NCI-H510A treated with DMSO at 0.1 percent for 48 hours (cell line): ENCODE data around the gene PALLD.

ENCODE experiments used
- DNase-seq: peaks from one replicate; lab custom pipeline; 2025; lab: John Stamatoyannopoulos, UW

The PALLD gene

DNA sequence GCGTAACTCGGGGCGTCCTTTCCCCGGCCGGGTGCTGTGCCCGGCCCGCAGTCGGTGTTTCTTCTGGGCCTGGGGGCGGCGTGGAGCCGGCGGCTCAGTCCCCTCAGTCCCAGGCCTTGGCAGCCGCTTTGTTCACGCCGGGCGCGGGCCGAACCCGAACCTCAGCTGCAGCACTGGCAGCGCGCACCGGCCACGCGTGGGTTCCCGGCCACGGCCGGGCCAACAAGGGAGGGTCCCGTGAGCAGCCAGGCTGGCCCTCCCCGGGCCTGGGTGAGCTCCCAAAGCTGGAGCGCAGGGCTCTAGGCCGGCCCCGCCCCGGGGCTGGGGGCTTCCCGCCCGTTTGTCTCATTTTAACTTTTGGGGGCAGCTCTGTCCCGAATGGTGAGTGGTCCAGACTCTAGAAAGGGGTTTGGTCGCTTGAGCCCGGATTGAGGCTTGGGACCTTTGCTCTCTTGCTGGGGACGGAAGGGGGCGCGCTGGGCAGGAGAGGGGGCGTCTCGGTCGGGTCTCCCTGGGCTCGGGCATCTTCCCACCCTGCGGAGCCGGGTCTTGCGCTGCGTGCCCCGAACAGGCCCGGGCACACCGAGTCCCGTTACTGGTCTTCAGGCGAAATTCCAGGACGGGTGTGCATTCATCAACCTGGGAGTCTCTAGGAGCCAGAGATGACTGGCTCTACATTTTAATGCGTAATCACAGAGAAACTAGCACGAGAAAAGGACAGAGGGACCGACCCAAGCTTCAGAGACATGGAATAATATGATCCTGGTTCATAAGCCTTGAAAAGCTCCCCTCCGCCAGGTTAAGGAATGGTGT lies 336.1 kb downstream of the PALLD start:
- no peak for DNase-seq

DNA sequence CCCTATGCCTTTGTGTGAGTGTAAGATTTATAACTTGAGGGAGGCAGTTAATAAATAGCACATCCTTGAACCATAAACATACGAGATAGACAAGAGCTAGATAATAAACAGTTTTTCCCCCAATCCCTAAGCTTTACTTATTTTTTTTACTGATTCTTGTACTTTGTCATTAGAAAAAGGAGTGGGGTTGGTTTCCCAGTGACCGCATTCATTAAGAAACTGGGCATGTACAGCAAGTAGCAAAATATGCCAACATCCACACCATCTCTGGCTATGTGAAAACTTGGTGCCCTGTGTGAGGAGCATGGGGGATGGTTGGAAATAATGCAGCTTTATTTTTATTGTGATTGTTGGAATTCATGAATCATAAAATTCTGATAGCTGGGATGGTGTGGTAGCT lies 337.0 kb downstream of the PALLD start:
- no peak for DNase-seq

DNA sequence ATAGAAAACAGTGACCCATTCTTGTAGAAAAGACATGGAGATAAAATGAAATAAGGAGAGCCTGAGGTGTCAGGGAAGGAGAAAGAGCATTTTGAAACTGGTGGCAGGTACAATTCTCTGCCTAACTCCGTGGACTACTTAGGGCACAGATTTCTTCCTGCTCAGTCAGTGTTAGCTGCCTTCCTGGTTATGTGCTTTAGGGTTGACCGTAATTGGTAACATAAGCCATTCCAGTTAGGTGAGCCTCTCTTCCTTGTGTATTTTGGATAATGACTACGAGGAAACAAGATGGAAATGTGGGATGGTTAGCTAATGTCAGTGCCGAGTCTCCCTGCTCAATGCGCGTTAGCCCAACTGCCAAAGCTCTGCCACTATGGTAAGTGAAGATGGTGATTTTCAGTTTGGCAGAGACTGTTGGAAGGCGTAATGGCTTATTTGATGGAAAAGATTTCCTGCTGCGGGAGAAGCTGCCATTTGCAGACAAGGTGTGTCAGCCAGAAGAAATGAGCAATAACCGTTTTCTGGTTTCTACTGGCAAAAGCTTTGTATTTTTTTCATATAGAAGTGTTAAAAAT lies 339.1 kb downstream of the PALLD start:
- no peak for DNase-seq

DNA sequence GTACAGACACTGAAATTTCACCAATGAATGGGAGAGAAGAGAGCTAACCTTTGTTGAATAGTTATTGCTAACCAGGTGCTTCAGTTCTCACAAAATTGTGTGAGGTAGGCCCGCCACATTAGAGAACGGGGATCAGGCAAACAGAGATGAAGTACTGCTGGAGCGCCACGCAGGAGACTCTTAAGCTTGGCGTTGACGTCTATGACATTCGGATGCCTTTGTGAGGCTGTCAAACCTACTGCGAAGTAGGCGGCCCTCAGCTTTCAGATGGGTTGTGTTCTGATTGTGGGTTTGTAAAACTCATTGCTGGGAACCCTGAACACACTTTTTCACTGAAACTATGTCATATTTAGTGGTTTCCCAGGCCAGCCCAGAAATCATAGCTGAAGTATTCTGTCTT lies 339.6 kb downstream of the PALLD start:
- DNase-seq: no peak

DNA sequence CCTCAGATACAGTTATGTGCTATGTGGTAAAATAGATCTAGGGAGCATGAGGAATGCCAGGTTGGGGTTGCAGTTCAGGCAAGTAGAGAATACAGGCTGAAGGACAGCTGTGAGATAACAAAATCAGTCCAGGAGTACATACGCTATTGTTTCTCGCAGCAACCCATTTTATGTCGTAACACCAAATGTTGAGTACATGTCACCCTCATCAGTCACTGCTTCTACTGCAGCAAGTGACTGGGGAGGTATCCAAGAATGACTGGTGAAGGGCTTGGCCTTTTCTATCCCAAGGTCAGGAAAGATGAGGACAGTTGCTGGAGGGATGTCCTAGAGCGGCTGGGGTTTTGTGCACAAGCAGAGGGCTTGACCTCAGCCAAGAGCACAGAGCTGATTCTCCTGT lies 341.1 kb downstream of the PALLD start:
- DNase-seq: no peak

DNA sequence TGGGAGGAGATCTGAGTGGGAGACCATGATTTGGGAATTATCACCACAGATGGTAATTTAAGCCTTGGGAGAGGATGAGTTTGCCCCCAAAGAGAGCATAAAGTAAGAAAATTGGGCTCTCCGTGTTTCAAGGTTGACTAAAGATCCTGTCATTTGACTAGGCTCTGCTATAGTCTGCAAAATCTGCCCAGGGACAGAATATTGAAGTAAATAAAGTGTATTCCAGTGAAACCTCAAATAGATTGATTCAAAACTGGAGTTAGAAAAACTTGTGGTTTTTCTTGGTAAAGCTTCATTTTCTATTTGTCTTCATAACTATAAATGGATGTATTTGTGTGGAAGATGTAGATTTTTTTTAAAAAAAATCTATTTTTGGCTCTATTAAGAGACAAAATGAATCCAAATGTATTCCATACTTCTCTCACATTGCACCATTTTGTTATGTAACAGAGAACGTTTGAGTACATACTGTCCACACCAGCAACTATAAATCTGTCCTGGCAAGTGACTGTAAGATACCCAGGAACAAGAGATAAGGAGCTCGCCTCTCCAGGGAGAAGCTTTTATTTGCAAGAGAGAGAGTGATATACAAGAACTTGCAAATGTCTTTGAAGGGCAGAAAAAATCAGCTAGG lies 343.0 kb downstream of the PALLD start:
- DNase-seq: no peak

DNA sequence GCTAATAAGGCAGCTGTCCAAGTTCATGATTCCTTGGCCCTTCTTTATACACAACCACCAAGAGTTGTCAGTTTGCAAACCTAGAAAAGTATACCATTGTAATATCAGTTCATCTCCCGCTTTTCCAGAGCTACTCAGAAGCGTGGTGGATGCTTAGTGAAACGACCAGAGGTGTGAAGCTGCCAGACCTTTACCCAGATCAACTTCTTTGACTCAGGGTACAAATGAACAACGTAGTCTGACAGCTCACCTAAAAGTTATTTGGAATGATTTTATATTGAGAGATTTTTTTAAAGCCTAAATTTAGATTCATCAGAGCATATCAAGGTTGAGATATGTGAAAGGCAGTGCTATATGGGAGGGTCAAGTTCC lies 343.5 kb downstream of the PALLD start:
- no peak for DNase-seq

DNA sequence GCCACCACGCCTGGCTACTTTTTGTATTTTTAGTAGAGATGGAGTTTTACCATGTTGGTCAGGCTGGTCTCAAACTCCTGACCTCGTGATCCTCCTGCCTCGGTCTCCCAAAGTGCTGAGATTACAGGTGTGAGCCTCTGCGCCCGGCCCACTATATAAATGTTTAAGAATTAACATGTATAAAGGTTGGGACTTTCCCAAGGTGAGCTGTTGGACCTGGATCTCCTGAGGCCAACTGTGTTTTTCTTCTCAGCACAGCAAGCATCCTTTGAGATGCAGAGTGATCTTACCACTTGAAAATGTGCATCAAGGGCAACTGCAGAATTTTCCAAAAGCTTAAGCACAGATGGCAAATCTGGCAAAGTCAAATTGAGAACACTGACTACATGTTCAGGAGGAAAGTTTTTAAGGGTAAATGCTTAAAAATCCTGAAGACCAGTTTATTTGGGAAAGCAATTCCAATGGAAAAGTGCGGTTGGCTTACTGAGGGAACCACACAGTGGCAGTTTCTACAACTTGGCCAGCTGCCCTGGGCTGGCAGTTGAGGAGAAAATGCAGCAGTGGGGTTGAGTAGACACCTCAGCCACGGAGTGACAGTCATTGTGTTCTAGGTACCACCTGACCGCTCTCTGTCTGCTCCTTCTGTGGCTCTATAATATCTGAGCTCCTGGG lies 344.3 kb downstream of the PALLD start:
- DNase-seq: no peak

DNA sequence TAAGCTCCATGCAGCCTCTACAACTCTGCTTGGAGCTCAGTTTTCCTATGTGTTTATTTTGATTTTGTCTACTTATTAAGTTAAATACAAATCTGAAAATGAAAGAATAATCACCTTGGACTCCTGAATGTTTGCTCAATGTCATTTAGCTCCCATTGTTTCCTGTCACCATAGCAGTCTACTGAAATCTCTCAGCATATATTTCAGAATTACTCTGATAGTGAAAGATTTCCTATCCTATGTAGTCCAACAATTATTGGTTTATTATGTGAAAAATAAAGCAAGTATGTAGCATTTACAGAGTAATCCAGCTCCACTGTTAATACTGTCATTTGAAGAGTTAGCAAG lies 344.8 kb downstream of the PALLD start:
- no peak for DNase-seq

DNA sequence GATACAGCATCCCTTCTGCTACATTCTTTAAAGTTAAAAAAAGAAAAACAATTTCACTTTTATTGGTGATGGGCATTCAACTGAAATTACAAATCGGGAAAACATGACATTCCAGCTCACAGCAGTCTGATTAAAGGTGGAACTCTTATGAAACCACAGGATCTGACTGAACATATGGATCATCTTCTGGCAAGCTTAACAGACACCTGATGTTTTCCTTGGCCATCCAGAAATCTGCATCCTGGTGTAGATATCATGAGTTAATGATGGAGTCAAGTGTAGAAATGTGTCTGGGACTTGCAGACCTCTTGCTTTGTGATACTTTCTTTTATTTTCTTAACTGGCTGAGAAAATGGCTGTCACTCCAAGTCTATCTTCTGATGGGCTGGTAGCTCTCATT lies 345.3 kb downstream of the PALLD start:
- no peak for DNase-seq

DNA sequence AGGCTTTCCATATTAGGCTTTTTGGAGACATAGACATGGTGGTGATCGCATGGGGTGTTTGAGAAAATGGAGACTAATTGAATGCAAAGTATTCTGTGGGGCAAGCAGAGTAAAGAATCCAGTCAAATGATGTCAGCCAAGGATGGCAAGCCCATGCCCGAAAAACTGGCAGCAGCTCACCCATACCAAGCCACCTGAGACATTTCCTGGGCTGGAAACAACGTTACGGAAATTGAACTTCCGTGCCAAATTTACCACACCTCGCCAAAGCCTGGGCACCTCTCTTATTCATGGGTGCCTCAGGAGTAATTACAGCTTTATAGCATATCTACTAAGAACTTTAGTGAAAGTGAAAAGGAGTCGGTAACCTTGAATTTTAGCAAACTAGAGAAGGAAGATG lies 346.8 kb downstream of the PALLD start:
- no peak for DNase-seq

DNA sequence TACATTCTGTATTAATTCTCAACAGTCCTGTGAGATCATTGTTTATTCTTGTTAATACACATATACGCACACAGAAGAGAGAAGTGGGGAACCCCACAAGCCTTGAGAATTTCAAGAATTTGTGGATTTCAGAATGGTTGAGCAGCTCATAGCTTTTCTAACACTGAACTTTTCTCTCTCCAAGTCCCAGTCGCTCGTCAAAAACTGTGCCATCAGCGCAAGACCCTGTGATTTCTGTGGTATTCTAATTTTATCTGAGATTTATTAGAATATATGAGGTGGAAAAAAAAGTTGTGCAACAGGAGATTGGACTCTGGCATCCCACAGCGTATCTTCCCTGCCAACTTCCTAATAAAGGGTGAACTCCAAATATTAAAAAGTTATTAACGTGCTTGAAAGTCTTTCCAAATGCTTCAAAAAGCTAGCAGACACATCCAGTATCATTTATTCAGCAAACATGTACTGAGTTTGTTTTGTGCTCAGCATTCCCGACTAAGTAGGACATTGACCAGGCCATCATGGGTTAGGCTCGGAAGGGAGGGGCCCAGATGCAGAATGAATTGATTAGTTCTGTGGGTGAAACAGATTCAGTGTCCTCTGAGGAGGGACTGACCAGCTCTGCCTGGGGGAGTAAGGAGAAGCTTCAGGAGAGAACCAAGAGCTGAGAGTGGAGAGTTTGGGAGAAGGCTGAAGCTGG lies 347.6 kb downstream of the PALLD start:
- DNase-seq: no peak

DNA sequence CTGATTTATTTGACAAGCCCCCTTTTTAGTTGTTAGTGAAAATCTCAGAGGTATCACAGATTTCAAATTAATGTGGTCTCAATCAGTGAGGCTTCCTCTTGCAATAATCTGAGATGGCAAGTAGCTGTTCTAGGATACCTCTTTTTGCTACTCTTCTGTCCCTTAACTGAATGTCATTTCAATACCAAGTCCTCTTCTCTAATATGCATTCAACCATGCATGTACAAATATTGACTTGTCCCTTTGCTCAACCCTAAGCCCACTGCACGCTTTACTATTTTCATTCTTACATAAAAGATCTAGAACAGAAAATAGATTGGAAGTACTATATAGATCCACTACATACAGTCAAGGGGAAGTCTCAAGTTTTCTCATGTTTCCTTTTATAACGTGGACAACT lies 349.0 kb downstream of the PALLD start:
- peak; percentile 60 for DNase-seq

DNA sequence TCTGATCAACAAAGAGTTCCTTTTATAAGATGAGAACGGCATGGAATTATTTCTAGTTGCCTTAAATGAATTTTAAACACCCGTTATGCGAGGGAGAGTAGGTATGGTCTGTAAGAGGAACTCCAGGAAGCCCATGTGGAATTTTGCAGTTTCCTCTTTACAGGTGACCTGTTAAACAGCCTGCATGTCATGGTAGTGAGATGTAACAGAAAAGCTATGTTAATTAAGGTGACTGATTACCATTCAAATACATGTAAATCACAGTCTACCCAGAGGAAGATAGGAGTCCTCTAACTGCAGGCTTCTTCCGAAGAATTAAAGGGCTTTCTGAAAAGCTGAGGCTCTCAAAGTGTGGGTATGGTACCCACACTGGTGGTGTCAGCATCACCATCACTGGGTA lies 349.6 kb downstream of the PALLD start:
- DNase-seq: no peak

DNA sequence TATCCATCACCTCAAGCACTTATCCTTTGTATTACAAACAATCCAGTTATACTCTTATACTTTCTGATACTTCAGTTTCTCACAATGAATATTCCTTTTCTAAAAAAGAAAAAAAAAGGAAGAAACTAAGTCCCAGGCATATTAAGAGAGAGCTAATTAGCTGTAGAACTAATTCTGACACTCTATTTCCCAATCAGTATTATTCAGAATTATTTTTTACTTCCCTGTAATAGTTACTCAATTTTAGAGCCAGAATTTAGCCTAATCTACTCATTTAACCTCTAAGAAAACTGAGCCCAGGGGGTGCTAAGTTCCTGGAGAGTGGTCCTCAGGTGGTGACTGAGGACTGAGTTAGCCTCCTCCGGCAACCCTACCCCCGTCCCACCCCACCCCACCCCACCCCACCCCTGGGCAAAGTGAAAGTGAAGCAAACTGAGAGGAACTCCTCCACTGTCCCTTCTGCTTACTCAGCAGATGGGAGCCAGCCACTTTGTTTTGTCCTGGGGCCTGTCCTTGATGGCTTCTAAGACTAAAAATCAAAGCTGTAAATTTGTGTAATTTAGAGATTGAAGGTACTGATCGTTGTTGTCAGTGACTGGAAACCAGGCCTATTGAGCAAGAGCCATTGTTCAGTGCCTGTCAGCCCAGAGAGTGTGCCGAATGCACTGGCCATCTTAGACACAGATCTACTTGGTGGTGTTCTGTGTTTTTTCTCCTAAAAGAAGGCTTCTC lies 351.1 kb downstream of the PALLD start:
- no peak for DNase-seq

DNA sequence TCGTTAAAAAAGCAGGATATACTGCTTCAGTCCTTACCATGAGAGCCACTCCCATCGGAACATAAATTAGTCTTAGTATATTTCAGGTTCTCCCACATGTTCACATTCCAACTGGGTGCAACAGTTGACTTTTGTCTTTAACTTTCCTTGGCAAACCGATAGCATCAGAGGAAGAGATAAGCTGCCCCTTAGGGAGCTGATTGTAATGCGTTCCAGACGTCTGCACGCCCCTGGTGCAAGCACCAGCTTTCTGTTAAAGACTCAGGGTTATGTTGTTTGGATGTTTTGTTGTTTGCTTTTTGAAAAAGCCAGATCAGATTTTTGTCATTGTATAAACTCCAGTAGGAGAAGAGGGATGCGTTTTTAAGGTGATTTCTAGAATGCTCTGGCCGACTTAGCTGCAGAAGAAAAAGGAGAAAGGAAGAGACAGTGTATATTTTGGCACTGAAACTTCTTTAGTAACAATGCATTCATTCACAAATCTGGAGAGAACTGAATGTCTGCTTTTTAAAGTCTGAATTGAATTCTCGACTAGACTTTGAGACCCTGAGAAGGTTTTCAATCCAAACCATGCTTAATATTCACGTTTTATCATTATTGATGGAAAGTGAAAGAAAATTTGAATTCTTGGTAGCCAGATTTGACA lies 352.3 kb downstream of the PALLD start:
- DNase-seq: no peak

DNA sequence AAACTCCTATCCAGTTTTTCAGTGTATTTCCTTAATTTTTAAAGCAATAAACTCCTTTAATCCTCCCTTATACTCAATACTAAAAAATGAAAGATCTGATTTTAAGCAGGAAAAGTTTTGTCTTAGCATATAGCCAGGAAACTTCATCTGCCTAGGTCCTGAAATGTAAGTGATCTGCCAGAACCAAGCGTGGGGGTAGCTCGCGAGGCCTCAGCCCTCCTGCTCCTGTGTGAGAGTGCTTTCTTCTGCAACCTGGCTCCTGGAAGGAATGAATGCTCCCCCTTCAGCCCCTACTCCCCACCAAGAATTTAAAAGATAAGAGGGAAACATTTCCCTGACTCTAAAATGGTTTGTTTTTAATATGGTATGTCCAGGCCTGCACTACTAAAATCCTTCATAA lies 353.1 kb downstream of the PALLD start:
- no peak for DNase-seq

DNA sequence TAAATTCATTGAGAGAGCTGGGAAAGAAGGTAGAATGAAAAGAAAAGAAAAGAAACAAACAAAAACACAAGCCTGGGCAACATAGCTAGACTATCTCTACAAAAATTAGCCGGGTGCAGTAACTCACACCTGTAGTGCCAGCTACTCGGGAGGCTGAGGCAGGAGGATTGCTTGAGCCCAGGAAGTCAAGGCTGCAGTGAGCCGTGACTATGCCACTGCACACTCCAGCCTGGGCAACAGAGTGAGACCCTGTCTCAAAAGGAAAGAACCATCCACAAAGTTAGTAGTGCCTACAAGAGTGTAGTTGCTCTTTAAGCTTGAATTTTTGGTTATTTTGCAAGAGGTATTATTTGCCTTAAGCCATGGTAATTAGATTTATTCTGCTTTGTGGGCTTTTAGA lies 355.5 kb downstream of the PALLD start:
- DNase-seq: no peak

DNA sequence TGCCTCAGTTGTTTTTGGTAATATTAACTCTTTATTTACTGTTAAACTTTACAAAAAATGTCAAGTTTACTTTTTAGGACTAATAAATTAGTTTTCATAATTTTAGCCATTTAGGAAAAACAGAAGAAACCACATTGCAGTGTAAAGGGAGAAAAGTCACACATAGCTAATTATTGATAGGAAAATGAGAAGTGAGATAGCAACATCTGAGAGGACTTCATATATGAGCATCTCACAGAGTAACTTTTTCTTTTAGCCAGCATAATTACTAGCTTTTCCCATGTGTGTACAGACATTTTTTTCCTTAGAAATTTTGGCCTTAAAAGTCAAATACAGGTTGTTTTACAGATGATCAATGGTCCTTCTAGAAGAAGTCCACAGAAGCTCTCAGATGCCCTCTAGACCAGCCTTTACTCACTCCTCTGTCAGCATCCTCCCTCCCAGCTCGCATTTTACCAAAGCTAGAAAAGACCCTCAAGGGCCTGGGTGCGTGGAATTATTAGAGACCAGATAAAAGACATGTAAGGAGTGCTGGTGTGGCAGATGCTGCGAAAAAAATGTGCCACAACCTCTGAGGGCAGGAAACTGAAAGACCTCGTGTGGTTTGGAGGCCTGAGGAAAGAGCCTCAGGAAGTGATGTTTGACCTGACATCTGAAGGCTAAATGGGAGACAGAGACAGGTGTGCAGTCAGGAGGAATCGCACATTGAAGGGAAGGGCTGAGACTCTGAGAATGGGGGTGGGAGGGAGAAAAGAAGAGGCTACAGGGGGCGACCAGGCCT lies 356.3 kb downstream of the PALLD start:
- DNase-seq: no peak

DNA sequence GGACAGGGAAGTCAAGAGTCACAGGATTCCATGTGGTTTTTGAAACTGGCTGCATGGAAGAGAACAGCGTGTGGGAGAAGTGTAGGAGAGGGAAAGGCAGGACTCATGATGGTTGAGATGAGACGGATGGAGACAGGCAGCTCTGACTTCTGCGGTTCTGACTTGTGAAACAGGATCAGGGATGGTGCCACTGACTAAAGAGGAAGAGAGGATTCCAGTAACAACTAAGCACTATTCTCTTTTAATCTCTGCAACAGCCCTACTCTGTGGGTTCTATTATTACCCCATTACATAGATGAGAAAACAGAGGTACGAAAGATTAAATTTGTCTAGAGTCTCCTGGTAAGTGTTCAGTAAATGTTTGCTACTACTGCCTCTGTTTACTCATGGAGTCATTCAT lies 356.9 kb downstream of the PALLD start:
- no peak for DNase-seq
